Liver (tissue), 9 donors: ENCODE measurements around the gene MGAT3. TPM values are rescaled to one million over a fixed set of nuclear protein-coding genes. Genes with fewer than 3 reads are reported as not detected.

Experiments used
- DNase-seq: peaks from one replicate; pipeline ENCODE4 v3.0.0-alpha.2; 2017; ENCODE audit warnings: low spot score
- H3K27ac ChIP-seq, 2 donors: one replicate each; pipeline ENCODE4 v1.7.0; 2013; ENCODE audit warnings: inconsistent platforms in 2 of 2, low read length in 2 of 2, control low read depth in 1 of 2, low read depth in 1 of 2, mild to moderate bottlenecking in 1 of 2
- H3K27me3 ChIP-seq, 4 donors: one replicate each; pipeline versions ENCODE4 v1.6.1 to v1.7.0; 2013; ENCODE audit warnings: low read length in 3 of 4, inconsistent platforms in 1 of 4, mild to moderate bottlenecking in 1 of 4, moderate library complexity in 1 of 4; ENCODE audit not compliant: control insufficient read depth in 4 of 4, insufficient read depth in 4 of 4
- H3K36me3 ChIP-seq, 4 donors: one replicate each; pipeline versions ENCODE4 v1.6.1 to v1.7.0; 2013; ENCODE audit warnings: low read length in 3 of 4, mild to moderate bottlenecking in 3 of 4, low read depth in 1 of 4, moderate library complexity in 1 of 4; ENCODE audit not compliant: control insufficient read depth in 4 of 4, insufficient read depth in 3 of 4
- H3K4me1 ChIP-seq, 4 donors: one replicate each; pipeline versions ENCODE4 v1.6.1 to v1.7.0; 2013; ENCODE audit warnings: low read length in 3 of 4, mild to moderate bottlenecking in 3 of 4, moderate library complexity in 1 of 4; ENCODE audit not compliant: control insufficient read depth in 4 of 4, insufficient read depth in 4 of 4
- H3K4me3 ChIP-seq, 3 donors: one replicate each; pipeline versions ENCODE4 v1.6.1 to v1.7.0; 2013; ENCODE audit warnings: low read length in 3 of 3, control low read depth in 1 of 3, low read depth in 1 of 3, mild to moderate bottlenecking in 1 of 3
- H3K9ac ChIP-seq, 2 donors: one replicate each; pipeline ENCODE4 v1.7.0; 2013; ENCODE audit warnings: low read length in 2 of 2, mild to moderate bottlenecking in 2 of 2, moderate library complexity in 2 of 2, control low read depth in 1 of 2, low read depth in 1 of 2
- H3K9me3 ChIP-seq, 4 donors: one replicate each; pipeline versions ENCODE4 v1.6.1 to v1.7.0; 2013; ENCODE audit warnings: low read length in 3 of 4; ENCODE audit not compliant: control insufficient read depth in 4 of 4
- EGR1 ChIP-seq, 2 donors: IDR thresholded peaks; 2 replicates each; pipeline ENCODE4 v1.6.1; 2016 to 2018; ENCODE audit warnings: antibody characterized with exemption in 2 of 2, low read depth in 2 of 2
- FOXA1 ChIP-seq: IDR thresholded peaks from 2 replicates; pipeline ENCODE4 v1.6.1; 2016; ENCODE audit warnings: antibody characterized with exemption
- FOXA2 ChIP-seq: IDR thresholded peaks from 2 replicates; pipeline ENCODE4 v1.6.1; 2016; ENCODE audit warnings: antibody characterized with exemption
- GABPA ChIP-seq, 2 donors: IDR thresholded peaks in 1 of 2; conservative IDR thresholded peaks in 1 of 2; 2 replicates each; pipeline ENCODE4 v1.6.1; 2016; ENCODE audit warnings: antibody characterized with exemption in 2 of 2, mild to moderate bottlenecking in 1 of 2, moderate library complexity in 1 of 2
- HNF4A ChIP-seq, 2 donors: conservative IDR thresholded peaks; 2 replicates each; pipeline ENCODE4 v1.6.1; 2016; ENCODE audit warnings: antibody characterized with exemption in 2 of 2, mild to moderate bottlenecking in 2 of 2
- HNF4G ChIP-seq: IDR thresholded peaks from 2 replicates; pipeline ENCODE4 v1.6.1; 2016; ENCODE audit warnings: antibody characterized with exemption
- JUND ChIP-seq, 2 donors: IDR thresholded peaks; 2 replicates each; pipeline ENCODE4 v1.6.1; 2016; ENCODE audit warnings: antibody characterized with exemption in 2 of 2
- NR2F2 ChIP-seq: IDR thresholded peaks from 2 replicates; pipeline ENCODE4 v1.6.1; 2016; ENCODE audit warnings: antibody characterized with exemption
- RAD21 ChIP-seq, 2 donors: IDR thresholded peaks; 2 replicates each; pipeline ENCODE4 v1.6.1; 2016; ENCODE audit warnings: antibody characterized with exemption in 2 of 2, mild to moderate bottlenecking in 2 of 2
- RXRA ChIP-seq, 2 donors: IDR thresholded peaks; 2 replicates each; pipeline ENCODE4 v1.6.1; 2017 to 2018; ENCODE audit warnings: antibody characterized with exemption in 2 of 2, mild to moderate bottlenecking in 1 of 2
- SP1 ChIP-seq: IDR thresholded peaks from 2 replicates; pipeline ENCODE4 v1.6.1; 2018; ENCODE audit warnings: antibody characterized with exemption, mild to moderate bottlenecking
- YY1 ChIP-seq: IDR thresholded peaks from 2 replicates; pipeline ENCODE4 v1.6.1; 2016; ENCODE audit warnings: antibody characterized with exemption, mild to moderate bottlenecking
- WGBS: extraction: QIAGEN DNeasy Blood & Tissue Kit; methylation state at CpG from one replicate; pipeline ENCODE4 v1.1.7; 2013; 5-methylcytosine and 5-hydroxymethylcytosine counted together
- polyA plus RNA-seq, 2 donors: library from polyadenylated mRNA; stranded (reverse) in 1 of 2; unstranded in 1 of 2; fragments of 200-250 nt in 1 of 2; fragments of >200 nt in 1 of 2; fragmentation: Nextera tagmentation in 1 of 2; extraction: Ambion mirVana in 1 of 2; gene quantifications; one replicate each; pipeline versions ENCODE4 v1.2.1 to v1.2.3, GENCODE V29; 2013 to 2015
- total RNA-seq, 2 donors: library from RNA; depleted of rRNA; stranded (reverse); fragments of >200 nt; gene quantifications; one replicate each; pipeline ENCODE4 v1.2.3, GENCODE V29; 2014
- TF ChIP-seq, protein P1 (sequence below): IDR thresholded peaks from 2 replicates; pipeline ENCODE4 v1.6.1; 2016; ENCODE audit warnings: antibody characterized with exemption
- TF ChIP-seq, protein P2 (sequence below): IDR thresholded peaks from 2 replicates; pipeline ENCODE4 v1.6.1; 2016; ENCODE audit warnings: antibody characterized with exemption
- TF ChIP-seq, protein P3 (sequence below): IDR thresholded peaks from 2 replicates; pipeline ENCODE4 v1.6.1; 2016; ENCODE audit warnings: antibody characterized with exemption, mild to moderate bottlenecking
- TF ChIP-seq, protein P4 (sequence below): IDR thresholded peaks from 2 replicates; pipeline ENCODE4 v1.6.1; 2016; ENCODE audit warnings: antibody characterized with exemption
- TF ChIP-seq, protein P5 (sequence below): fragments of 150-350 bp; IDR thresholded peaks from 2 replicates; pipeline ENCODE4 v1.5.1; 2017; ENCODE audit warnings: improper control_type of control experiment, low read depth, low read length; ENCODE audit not compliant: missing input control
- donor health status: healthy.
- donor health status: healthy.
- donor health status: healthy.
- donor health status: healthy.
- donor health status: healthy.

The MGAT3 gene
- total and polyA plus RNA-seq, 4 donors, result 0.03 to 7.6 (median 0.10) TPM

DNA sequence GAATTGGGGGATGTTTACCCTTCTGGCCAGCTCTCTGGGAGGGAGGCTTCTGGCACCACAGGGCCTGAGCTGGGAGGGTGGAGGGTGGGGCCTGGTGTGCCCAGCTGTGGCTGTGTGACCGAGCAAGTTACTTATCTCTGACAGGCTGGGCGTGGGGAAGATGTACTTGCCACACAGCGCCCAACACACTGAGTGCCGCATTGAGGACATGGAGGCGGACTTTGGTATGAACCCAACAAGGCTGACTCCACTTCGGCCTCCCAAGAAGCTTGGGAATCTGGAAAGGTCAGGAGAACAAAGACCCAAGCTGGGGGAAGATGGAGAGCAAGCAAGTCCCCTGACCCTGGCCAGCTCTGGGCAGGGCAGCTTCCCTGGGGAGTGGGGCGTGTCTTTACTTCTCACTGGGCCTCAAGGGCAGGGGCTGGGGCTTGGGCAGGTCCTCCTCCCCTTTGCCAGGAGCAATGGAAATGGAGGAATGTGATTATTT, 2.4 kb upstream of the MGAT3 start:
- Histone ChIP-seq H3K9me3 (no peaks in the 10 kb centered on the region), H3K4me1 (peaks cover 0 to 3% (median 2%) of the 10 kb centered on the region in 4 donors), H3K9ac (no peak overlapping the region), H3K36me3 (no peaks in the 10 kb centered on the region), H3K27ac (no peak overlapping the region), H3K4me3 (no peak overlapping the region), H3K27me3 (peaks cover 0 to 6% (median 4%) of the 10 kb centered on the region in 4 donors)
- TF ChIP-seq, protein P1, sequence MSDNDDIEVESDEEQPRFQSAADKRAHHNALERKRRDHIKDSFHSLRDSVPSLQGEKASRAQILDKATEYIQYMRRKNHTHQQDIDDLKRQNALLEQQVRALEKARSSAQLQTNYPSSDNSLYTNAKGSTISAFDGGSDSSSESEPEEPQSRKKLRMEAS, result no peak
- TF ChIP-seq HNF4G (no peak), HNF4A (conservative IDR thresholded peaks at IDR 0.05) (no peak), NR2F2 (no peak), EGR1 (IDR thresholded peaks at IDR 0.05; ENCODE audit: low read depth in 2 of 2) (no peak), JUND (IDR thresholded peaks at IDR 0.05) (no peak), FOXA2 (no peak), RXRA (IDR thresholded peaks at IDR 0.05) (no peak), RAD21 (IDR thresholded peaks at IDR 0.05) (no peak), SP1 (no peak), FOXA1 (no peak), GABPA (IDR thresholded peaks at IDR 0.05 in 1 of 2, conservative IDR thresholded peaks at IDR 0.05 in 1 of 2) (no peak), YY1 (no peak)
- TF ChIP-seq, protein P2, sequence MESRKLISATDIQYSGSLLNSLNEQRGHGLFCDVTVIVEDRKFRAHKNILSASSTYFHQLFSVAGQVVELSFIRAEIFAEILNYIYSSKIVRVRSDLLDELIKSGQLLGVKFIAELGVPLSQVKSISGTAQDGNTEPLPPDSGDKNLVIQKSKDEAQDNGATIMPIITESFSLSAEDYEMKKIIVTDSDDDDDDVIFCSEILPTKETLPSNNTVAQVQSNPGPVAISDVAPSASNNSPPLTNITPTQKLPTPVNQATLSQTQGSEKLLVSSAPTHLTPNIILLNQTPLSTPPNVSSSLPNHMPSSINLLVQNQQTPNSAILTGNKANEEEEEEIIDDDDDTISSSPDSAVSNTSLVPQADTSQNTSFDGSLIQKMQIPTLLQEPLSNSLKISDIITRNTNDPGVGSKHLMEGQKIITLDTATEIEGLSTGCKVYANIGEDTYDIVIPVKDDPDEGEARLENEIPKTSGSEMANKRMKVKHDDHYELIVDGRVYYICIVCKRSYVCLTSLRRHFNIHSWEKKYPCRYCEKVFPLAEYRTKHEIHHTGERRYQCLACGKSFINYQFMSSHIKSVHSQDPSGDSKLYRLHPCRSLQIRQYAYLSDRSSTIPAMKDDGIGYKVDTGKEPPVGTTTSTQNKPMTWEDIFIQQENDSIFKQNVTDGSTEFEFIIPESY, result no peak
- TF ChIP-seq, protein P3, sequence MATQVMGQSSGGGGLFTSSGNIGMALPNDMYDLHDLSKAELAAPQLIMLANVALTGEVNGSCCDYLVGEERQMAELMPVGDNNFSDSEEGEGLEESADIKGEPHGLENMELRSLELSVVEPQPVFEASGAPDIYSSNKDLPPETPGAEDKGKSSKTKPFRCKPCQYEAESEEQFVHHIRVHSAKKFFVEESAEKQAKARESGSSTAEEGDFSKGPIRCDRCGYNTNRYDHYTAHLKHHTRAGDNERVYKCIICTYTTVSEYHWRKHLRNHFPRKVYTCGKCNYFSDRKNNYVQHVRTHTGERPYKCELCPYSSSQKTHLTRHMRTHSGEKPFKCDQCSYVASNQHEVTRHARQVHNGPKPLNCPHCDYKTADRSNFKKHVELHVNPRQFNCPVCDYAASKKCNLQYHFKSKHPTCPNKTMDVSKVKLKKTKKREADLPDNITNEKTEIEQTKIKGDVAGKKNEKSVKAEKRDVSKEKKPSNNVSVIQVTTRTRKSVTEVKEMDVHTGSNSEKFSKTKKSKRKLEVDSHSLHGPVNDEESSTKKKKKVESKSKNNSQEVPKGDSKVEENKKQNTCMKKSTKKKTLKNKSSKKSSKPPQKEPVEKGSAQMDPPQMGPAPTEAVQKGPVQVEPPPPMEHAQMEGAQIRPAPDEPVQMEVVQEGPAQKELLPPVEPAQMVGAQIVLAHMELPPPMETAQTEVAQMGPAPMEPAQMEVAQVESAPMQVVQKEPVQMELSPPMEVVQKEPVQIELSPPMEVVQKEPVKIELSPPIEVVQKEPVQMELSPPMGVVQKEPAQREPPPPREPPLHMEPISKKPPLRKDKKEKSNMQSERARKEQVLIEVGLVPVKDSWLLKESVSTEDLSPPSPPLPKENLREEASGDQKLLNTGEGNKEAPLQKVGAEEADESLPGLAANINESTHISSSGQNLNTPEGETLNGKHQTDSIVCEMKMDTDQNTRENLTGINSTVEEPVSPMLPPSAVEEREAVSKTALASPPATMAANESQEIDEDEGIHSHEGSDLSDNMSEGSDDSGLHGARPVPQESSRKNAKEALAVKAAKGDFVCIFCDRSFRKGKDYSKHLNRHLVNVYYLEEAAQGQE, result no peak
- TF ChIP-seq, protein P4, sequence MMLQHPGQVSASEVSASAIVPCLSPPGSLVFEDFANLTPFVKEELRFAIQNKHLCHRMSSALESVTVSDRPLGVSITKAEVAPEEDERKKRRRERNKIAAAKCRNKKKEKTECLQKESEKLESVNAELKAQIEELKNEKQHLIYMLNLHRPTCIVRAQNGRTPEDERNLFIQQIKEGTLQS, result no peak
- TF ChIP-seq, protein P5, sequence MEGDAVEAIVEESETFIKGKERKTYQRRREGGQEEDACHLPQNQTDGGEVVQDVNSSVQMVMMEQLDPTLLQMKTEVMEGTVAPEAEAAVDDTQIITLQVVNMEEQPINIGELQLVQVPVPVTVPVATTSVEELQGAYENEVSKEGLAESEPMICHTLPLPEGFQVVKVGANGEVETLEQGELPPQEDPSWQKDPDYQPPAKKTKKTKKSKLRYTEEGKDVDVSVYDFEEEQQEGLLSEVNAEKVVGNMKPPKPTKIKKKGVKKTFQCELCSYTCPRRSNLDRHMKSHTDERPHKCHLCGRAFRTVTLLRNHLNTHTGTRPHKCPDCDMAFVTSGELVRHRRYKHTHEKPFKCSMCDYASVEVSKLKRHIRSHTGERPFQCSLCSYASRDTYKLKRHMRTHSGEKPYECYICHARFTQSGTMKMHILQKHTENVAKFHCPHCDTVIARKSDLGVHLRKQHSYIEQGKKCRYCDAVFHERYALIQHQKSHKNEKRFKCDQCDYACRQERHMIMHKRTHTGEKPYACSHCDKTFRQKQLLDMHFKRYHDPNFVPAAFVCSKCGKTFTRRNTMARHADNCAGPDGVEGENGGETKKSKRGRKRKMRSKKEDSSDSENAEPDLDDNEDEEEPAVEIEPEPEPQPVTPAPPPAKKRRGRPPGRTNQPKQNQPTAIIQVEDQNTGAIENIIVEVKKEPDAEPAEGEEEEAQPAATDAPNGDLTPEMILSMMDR, result no peak
- WGBS, result 67% methylated on average over 7 of the region's 7 CpGs
- DNase-seq, result peak; percentile 81

DNA sequence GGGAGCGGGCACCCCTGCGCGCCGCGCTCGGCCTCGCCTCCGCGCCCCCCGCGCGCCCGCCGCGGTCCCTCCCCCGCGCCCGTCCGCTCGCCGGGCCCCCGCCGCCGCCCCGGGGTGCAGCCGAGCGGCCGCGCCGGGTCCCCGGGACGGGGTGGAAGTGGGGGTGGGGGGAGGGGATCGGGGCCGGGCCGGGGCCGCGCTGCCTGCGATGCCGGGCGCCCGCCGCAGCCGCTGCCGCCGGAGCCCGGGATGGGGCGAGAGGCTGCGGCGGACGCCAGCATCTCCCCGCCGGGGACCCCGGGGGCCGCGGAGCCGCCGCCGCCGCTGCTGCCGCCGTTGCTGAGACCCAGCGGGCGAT, 365 bp downstream of the MGAT3 start:
- Histone ChIP-seq H3K27ac (no peak overlapping the region), H3K9me3 (no peaks in the 10 kb centered on the region), H3K27me3 (peaks cover 0 to 6% (median 4%) of the 10 kb centered on the region in 4 donors), H3K4me1 (peaks cover 0 to 3% (median 2%) of the 10 kb centered on the region in 4 donors), H3K36me3 (no peaks in the 10 kb centered on the region), H3K9ac (no peak overlapping the region), H3K4me3 (peak overlapping the region in 1 of 3 donors; percentile 43)
- TF ChIP-seq EGR1 (IDR thresholded peaks at IDR 0.05; ENCODE audit: low read depth in 2 of 2) (no peak), FOXA2 (no peak)
- TF ChIP-seq, protein P5, result no peak
- WGBS, result 5% methylated on average over 63 of the region's 63 CpGs
- DNase-seq, result no peak
